ENCODE data around the gene EFTUD2. TPM values are rescaled to one million over a fixed set of nuclear protein-coding genes. Genes with fewer than 3 reads are reported as not detected.
"Not testable (repeated sequence)": the region's sequence is repeated elsewhere in the genome, so short reads cannot be mapped to it uniquely, and the experiment has no call there.

The EFTUD2 gene
- total and polyA plus RNA-seq, 8 donors, result 15.9 to 176 (median 81.8) TPM

DNA sequence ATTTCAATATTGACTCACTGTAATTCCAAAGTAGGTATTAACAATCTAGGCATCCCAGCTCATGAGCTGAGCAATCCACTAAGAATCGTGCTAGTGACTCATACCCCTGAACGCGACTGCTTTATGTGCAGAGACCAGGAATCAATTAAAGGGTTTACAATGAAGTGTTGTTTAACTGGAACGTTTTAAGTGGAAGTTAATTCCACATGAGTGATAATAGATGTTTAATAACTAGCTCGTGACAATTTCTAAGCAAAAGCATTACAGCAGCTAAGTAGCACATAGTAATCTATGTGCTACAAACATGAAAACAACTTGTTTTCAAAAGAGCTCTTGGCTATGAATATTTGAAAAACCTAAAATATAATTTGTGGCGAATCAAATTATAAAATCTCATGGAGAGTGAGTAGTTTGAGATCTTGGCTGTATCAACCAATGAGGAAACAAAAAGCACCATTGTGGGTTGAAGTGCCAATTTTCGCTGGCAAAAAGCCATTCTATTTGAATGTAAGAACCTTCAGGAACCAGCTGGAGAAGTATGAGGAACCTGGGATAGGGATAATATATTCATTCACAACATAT is 78.5 kb downstream of the EFTUD2 start:
- Histone ChIP-seq H3K27me3 (peaks cover 0 to 26% (median 5%) of the 10 kb centered on the region in 3 donors), H3K9me3 (no peaks in the 10 kb centered on the region), H3K27ac (peak overlapping the region in 3 of 5 donors; percentile 38 to 63 (median 53)), H3K4me1 (peaks cover 0 to 11% (median 3%) of the 10 kb centered on the region in 4 donors), H3K4me3 (no peak overlapping the region), H3K36me3 (no peaks in the 10 kb centered on the region)
- DNase-seq, result peak in 1 of 2 donors; percentile 57
- 20 to 27% (median 23%) methylated on average over 7 of the region's 7 CpGs for WGBS, 5 donors
- TF ChIP-seq EP300 (IDR thresholded peaks at IDR 0.05) (no peak), POLR2AphosphoS5 (IDR thresholded peaks at IDR 0.05) (peak in 1 of 3 donors; percentile 59)
- TF ChIP-seq, protein P1, sequence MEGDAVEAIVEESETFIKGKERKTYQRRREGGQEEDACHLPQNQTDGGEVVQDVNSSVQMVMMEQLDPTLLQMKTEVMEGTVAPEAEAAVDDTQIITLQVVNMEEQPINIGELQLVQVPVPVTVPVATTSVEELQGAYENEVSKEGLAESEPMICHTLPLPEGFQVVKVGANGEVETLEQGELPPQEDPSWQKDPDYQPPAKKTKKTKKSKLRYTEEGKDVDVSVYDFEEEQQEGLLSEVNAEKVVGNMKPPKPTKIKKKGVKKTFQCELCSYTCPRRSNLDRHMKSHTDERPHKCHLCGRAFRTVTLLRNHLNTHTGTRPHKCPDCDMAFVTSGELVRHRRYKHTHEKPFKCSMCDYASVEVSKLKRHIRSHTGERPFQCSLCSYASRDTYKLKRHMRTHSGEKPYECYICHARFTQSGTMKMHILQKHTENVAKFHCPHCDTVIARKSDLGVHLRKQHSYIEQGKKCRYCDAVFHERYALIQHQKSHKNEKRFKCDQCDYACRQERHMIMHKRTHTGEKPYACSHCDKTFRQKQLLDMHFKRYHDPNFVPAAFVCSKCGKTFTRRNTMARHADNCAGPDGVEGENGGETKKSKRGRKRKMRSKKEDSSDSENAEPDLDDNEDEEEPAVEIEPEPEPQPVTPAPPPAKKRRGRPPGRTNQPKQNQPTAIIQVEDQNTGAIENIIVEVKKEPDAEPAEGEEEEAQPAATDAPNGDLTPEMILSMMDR (IDR thresholded peaks at IDR 0.05), result no peak
- intact Hi-C loops (cut with DNase I; ENCODE audit: low total_unique reads), result no loop called here

DNA sequence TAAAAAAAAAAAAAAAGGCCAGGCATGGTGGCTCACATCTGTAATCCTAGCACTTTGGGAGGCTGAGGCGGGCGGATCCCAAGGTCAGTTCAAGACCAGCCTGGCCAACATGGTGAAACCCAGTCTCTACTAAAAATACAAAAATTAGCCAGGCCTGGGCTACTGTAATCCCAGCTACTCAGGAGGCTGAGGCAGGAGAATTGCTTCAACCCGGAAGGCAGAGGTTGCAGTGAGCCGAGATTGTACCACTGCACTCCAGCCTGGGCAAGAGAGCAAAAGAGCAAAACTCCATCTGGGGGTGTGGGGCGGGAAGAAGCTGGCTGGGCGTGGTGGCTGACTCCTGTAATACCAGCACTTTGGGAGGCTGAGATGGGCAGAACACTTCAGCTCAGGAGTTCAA is 80.7 kb downstream of the EFTUD2 start:
- intact Hi-C loops (cut with DNase I; ENCODE audit: low total_unique reads), result not testable (repeated sequence)
- WGBS, 5 donors, result 81 to 86% (median 84%) methylated on average over 6 of the region's 6 CpGs

DNA sequence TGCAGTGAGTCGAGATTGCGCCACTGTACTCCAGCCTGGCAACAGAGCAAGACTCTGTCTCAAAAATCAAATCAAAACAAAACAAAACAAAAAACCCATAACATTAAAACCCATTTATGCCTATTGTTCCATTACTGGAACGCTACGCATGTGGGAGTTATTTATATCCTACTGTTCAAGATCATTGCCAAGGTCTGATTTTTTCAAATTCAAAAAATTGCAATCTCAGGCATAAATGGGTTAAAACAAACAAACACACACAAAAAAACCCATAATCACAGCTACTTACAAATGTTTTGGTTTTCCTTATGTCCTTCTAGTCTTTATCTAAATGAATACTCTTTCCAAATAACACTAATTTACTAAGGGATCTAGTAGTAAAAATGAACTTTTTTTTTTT is 87.0 kb downstream of the EFTUD2 start:
- H3K9me3 ChIP-seq, result no peaks in the 10 kb centered on the region
- intact Hi-C loops (cut with DNase I; ENCODE audit: low total_unique reads), result no loop called here
- H3K27me3 ChIP-seq, result no peaks in the 10 kb centered on the region
- H3K4me3 ChIP-seq, result no peak overlapping the region
- 60 to 79% (median 76%) methylated on average over 4 of the region's 4 CpGs for WGBS, 5 donors
- peak overlapping the region in 4 of 5 donors; percentile 28 to 69 (median 62) for H3K27ac ChIP-seq
- TF ChIP-seq EP300 (IDR thresholded peaks at IDR 0.05) (no peak), POLR2AphosphoS5 (IDR thresholded peaks at IDR 0.05) (no peak), POLR2A (IDR thresholded peaks at IDR 0.05) (no peak)
- TF ChIP-seq, protein P1 (IDR thresholded peaks at IDR 0.05), result no peak
- H3K4me1 ChIP-seq, result peaks cover 0 to 28% (median 4%) of the 10 kb centered on the region in 4 donors
- no peak for DNase-seq
- H3K36me3 ChIP-seq, result no peaks in the 10 kb centered on the region

More for the DNA sequence above, 80.7 kb downstream of the EFTUD2 start:
- H3K27ac ChIP-seq, result peak overlapping the region in 2 of 5 donors; percentile 15 to 63
- DNase-seq, H3K36me3 ChIP-seq, H3K4me3 ChIP-seq, H3K9me3 ChIP-seq, H3K27me3 ChIP-seq: not testable (repeated sequence)
- H3K4me1 ChIP-seq, result peaks cover 0 to 11% (median 3%) of the 10 kb centered on the region in 4 donors

DNA sequence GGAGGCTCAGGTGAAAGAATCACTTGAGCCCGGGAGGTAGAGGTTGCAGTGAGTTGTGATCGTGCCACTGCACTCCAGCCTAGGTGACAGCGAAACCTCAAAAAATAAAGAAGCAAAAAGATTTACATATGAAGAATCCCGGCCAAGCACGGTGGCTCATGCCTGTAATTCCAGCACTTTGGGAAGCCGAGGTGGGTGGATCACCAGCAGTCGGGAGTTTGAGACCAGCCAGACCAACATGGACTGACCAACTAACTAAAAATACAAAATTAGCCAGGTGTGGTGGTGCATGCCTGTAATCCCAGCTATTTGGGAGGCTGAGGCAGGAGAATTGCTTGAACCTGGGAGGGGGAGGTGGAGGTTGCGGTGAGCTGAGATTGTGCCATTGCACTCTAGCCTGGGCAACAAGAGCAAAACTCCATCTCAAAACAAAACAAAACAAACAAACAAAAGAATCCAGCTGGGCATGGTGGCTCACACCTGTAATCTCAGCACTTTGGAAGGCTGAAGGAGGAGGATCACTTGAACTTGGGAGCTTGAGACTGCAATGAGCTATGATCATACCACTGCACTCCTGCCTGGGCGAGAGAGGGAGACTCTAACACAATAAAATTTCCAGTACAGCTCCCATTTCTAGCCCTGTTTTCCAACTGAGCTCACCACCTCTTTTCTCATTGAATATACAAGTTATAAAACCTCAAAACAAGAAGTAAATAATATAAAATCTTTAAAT is 90.4 kb downstream of the EFTUD2 start:
- DNase-seq; intact Hi-C loops (cut with DNase I; ENCODE audit: low total_unique reads); H3K27me3 ChIP-seq; H3K4me3 ChIP-seq; H3K9me3 ChIP-seq: not testable (repeated sequence)
- 84 to 95% (median 92%) methylated on average over 9 of the region's 9 CpGs for WGBS, 5 donors
- Histone ChIP-seq H3K4me1 (peaks cover 0 to 41% (median 7%) of the 10 kb centered on the region in 4 donors), H3K36me3 (peaks cover 0 to 10% (median 0%) of the 10 kb centered on the region in 4 donors), H3K27ac (peak overlapping the region in 1 of 5 donors; percentile 78)

DNA sequence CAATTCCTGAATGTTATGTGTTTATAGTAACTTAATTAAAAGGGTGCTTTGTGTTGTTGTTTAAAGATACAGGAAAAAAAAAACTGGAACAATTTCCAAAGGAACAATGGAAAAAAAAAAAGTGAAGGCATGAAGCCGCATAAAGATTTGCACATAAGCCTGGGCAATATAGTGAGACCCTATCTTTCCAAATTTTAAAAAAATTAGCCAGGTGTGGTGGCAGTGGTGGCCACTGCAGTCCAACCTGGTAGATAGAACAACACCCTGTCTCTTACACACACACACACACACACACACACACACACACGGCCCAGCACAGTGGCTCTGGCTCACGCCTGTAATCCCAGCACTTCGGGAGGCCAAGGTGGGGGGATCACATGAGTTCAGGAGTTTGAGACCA is 91.1 kb downstream of the EFTUD2 start:
- intact Hi-C loops (cut with DNase I; ENCODE audit: low total_unique reads), result no loop called here
- H3K27me3 ChIP-seq, result no peaks in the 10 kb centered on the region
- DNase-seq, result no peak
- H3K4me1 ChIP-seq, result peaks cover 0 to 48% (median 7%) of the 10 kb centered on the region in 4 donors
- TF ChIP-seq, protein P1 (IDR thresholded peaks at IDR 0.05), result no peak
- TF ChIP-seq POLR2AphosphoS5 (IDR thresholded peaks at IDR 0.05), result no peak
- TF ChIP-seq EP300 (IDR thresholded peaks at IDR 0.05), result no peak
- no peak for TF ChIP-seq POLR2A (IDR thresholded peaks at IDR 0.05)
- 66 to 95% (median 81%) methylated on average over 2 to 4 of the region's 4 CpGs for WGBS, 5 donors
- no peak overlapping the region for H3K4me3 ChIP-seq
- H3K36me3 ChIP-seq, result peaks cover 0 to 10% (median 0%) of the 10 kb centered on the region in 4 donors
- H3K9me3 ChIP-seq, result no peaks in the 10 kb centered on the region
- peak overlapping the region in 1 of 5 donors; percentile 78 for H3K27ac ChIP-seq

Measured in stomach (tissue), 9 donors.